GM21723 (cell line): Measurements from ENCODE around the gene FERMT3.

Source experiments
- ATAC-seq: cut with Tn5 transposase; IDR thresholded peaks from one replicate; pipeline ENCODE4 v1.9.1; 2021; ENCODE audit warnings: mild to moderate bottlenecking, moderate library complexity; ENCODE audit not compliant: unreplicated experiment

FERMT3 gene

DNA sequence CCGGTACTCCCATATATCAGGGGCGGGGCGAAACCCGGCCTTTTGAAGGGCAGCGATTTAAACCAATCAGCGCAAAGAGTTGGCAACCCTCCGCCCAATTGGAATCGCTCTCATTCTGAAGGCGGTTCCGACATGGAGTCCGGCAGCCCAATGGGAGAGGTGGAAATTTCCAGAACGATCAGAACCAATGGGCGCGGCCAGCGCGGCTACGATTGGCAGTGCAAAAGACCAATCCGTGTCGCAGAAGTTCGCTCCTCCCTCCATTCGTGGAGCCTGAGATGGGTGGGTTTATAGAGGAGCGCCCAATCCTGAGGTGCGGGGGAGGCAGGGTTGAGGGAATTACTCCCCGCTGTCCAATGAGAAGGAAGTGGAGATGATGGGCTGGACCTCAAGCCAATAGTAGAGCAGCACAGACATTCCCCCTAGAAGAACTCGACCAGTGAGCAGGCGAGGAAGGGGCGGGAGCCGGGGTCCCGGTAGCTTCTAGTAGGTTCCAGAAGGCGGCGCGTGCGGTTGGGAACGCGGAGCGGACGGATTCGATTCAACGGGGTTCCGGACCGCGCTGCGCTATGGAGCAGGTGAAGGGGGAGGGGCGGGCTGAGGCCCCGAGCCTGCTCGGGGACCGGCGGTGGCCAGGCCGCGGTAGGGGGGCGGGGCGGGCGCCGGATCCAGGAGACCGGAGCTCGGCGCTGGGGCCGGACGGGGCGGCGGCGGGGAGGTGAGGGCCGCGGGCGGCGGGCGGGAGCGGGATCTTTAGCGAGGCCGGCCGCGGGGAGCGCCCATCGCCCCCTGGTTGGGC is 20.6 kb upstream of the FERMT3 start, which contains the start of gene STIP1:
Gene STIP1, plus strand, starts transcription at position 479 of the 799 bp plus-strand sequence. Its CDS starts 91 bp downstream, at position 570.
- ATAC-seq, result peak; percentile 84

DNA sequence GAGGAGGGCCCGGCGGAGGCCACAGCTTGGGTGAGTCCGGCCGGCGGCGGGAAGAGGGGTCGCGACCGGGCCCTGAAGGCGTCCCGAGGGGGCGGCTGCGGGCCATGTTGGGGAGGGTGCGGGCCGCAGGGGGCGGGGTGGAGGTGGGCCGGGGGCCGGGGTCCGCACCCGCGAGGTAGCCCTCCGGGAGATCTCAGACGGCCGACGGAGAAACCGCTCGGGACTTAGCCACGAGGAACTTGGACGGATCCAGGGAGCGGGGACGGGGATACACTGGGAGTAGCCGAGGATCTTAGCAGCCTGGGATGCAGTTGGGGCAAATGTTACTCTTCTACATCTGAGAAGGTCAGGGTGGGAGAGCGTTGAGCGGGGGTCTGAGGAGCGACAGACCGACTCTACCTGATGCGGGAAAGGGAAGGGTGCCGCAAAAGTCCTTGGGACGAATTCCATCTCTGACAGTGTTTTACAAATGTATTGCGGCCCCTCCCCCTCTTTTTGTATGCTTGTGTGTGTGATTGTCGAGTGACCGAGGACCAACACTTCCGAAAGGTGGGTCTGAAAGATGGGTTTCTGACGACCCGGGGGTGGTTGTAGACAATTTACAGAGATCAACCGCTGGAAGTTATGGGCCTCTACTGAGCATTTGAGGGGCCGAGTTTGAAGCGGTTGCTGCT is 19.9 kb upstream of the FERMT3 start:
- ATAC-seq, result no peak

DNA sequence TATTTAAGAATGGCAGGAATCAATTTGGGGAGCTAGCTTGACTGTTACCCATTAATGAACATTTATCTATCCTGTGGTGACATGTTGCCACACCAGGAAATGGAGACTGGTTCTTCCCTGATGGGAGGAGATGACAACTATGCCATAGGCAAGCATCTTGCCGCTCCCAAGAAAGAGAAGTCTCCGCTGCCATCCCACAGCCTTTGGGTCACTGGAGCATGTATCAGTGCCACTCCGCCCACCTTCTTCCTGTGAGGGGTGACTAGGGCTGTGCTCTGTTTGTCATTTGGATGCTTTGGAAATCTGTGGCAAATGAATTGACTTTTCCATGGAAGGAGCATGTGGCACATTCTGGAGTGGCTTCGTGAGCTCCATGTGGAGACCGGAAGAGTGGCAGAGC is 14.1 kb upstream of the FERMT3 start:
- ATAC-seq, result no peak

DNA sequence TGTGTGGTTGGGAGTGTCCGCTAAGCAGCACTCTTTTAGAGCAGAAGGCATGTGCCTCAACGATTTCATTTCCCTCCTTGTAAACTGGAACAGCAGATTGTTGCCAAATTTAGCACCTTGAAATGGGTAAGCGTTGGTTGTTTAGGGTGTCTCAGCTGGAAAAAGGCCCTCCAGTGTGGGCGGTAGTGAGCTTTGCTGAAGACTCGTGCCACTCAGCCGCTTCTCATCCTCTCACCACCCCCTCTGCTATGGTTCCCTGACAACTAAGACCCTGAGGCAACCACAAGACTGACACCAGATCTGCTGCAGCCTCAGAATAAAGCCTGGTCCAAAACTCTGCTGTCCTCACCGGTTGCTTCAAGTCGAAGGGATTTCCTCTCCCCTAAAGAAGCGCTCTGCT is 9.9 kb upstream of the FERMT3 start:
- ATAC-seq, result no peak

DNA sequence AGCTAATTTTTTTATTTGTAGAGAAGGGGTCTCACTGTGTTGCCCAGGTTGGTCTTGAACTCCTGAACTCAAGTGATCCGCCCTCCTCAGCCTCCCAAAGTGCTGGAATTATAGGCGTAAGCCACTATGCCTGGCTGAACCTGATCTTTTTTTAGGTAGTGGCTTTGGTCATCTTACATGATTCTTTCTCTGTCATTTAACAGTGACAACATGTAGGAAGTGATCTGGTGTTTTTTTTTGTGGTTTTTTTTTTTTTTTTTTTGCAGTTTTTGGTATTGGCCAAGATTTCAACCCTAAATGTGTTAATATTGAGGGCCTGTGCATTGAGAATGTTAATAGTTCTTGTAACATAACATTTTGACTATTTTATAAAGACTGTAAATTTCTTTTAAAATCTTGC is 8.0 kb upstream of the FERMT3 start:
- ATAC-seq, result no peak

DNA sequence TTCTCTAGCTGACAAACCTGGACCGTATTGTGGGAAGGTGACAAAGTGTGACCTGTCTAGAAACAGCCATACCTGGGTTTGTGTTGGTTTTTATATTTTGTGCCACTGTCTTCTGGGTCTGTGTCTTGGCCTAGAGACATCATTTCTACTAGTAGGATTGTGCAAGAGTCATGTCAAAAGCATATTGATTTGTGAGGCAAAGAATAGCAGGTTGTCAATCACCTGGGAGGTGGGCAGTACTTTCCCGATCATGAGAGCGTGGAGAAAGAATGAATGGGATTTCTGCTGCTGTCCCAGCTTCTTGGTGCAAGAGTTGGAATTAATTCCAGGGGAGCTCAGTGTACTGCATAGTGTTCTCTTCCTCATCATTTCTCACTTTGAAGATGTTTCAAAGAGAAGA is 5.0 kb upstream of the FERMT3 start:
- no peak for ATAC-seq

DNA sequence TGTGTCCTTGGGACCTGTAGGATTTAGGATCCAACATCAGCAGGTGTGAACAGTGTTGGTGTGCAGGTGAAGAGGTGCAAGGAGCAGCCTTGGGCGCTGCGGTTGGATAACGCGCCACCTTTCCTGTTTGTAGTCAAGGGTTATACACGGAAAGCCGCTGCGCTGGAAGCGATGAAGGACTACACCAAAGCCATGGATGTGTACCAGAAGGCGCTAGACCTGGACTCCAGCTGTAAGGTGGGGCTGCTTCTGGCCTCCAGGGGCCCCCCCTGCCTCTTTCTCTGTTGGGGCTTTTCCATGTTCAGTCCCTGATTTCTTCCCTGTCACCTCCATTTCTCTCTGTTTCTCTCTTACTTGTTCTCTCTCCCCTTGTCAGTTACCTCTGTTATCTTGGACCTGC is 3.5 kb upstream of the FERMT3 start:
- no peak for ATAC-seq

DNA sequence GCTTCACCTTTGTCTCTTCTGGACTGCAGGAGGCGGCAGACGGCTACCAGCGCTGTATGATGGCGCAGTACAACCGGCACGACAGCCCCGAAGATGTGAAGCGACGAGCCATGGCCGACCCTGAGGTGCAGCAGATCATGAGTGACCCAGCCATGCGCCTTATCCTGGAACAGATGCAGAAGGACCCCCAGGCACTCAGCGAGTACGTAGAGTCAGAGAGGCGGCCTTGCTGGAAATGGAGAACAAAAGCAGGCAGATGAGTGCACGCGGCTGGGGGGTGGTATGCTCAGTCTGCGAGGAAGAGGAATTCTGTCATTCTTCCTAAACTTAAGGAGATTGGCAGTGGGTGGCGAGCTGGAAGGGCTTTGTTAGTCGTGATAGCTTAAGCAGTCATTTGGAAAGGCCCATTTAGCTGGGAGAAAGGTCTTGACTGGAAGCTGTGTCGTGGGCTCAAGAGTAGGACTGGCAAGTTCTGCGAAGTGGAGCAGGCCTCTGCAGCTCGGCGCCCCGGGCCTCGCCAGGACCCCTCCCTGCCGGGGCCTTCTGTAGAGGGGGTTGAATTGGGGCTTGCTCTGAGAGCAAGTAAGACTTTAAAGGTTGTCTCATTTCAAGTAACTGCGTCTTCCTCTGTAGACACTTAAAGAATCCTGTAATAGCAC is 3.0 kb upstream of the FERMT3 start:
- ATAC-seq, result no peak

DNA sequence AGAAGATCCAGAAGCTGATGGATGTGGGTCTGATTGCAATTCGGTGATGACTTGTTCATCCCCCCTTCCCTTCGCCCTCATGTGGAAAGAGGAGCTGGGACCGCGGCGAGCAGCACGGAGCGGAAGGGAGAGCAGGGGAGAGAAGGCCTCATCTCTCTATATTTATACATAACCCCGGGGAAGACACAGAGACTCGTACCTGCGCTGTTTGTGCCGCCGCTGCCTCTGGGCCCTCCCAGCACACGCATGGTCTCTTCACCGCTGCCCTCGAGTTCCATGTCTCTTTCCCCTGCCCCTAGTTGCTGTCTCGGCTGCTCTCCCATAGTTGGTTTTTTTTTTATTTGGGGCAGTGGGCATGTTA is 2.5 kb upstream of the FERMT3 start:
- no peak for ATAC-seq

DNA sequence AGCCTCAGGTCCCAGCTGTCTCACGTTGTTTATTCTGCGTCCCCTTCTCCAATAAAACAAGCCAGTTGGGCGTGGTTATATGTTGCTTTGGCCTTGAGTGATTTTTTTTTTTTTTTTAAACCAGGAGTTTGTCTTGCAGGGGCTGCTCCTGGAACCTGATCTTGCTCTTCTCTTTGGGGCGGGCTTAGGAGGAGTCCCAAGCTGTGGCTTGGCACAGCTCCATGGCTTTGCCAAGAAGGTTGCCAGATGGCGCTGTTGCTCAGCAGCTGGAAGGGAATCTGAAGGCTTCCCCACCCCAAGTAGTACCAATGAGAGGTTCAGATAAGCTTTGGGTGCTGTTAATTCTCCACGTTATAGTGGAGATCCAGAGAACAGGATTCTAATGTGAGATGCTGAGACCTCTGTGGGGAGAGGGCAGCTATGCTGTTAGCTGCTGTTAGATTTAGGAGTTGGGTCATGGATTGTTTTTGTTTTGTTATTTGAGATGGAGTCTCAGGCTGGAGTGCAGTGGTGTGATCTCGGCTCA is 2.0 kb upstream of the FERMT3 start:
- no peak for ATAC-seq

DNA sequence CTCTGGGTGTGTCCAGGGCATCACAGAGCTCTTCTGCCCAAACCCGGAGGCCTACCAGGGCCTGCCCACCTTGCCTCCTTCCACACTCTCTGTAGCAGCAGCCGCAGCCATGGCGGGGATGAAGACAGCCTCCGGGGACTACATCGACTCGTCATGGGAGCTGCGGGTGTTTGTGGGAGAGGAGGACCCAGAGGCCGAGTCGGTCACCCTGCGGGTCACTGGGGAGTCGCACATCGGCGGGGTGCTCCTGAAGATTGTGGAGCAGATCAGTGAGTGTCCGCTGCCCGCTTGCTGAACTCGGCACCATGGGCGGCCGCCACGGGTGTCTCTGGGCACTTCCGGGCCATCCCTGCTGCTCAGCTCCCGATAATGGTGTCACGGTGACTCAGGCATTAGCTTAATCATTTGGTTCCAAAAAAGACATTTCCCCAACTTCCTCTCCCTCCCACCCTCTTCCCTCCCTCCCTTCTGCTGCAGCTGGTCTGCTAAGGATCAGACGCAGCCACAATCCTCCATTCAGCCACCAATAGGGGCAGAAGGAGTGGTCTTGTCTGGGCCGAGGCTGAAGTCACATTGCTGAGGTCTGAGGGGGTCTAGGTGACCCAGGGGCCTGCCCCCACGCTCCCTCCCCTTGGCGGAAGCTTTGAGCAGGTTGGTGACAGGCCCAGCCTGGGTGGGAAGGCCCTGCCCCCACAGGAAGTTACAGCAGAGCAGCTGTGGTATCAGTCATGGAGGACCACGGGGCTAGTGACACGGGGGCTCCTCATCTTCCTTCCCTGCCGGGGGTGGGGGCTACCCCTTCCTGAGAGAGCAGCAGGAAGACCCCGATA is 950 bp downstream of the FERMT3 start:
- peak; percentile 58 for ATAC-seq

DNA sequence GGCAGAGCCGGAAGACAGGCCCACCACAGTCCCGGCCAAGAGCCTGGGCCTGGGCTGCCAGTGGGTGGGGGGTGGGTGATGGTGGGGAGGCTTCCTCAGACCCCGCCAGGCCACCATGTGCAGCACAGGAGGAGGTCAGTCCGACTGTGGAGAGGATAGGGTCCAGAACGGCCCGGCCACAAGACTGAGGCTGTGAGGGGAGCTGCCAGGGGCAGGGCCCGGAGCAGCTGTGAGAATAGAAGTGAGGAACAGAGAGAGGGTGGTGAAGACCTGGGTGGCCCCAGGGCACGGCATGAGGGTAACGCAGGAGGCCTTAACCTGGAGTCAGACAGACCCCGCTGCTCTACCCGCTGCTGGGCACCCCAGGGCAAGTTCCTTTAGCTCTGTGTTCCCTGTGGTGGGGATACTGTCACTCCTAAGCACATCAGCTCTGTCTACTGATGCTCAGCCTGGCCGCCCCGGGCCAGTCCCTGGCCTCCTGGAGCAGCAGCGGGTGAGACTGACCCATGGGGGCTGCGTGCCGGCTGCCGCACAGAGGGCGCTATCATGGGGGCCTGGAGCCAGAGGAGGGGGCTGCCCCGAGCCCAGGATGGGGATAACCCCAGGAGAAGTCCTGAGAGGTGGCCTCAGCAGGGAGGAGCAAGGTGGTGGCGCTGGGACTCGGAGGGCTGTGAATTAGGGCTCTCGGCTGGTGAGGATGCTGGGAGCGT is 1.7 kb downstream of the FERMT3 start:
- ATAC-seq, result no peak

DNA sequence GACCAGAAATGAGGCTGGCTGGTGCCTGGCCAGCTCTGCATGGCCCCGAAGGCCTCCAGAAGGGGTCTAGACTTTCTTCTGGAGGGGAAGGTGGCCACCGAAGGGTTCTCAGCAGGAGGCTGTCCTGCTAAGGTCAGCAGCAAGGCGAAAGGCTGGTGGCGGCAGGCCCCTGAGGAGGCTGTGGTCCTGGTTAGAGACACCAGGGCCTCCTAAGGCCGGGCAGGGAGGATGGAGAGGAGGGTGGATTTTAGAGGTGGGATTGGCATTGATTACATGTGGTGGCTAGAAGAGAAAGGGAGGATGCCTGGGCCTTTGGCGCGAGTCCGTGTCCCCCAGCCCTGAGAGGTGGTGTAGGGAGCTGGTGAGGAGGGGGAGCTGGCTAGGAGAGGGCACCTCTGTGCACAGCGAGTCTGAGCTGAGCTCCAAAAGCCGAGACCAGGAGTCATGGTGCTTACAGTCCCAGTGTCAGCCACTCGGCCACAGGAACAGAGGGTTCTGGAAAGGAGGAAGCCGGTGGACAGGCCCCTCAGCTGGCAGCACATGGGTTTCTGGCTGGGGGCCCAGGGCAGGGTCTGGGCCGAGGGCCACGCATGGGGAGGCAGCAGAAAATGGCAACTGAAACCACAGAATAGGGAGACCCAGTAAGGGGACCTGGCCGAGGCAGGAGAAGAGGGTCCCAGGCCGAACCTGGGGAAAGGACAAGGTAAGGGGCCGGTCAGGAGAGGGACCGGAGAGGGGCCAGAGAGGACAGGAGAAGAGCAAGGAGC is 2.5 kb downstream of the FERMT3 start:
- ATAC-seq, result no peak

DNA sequence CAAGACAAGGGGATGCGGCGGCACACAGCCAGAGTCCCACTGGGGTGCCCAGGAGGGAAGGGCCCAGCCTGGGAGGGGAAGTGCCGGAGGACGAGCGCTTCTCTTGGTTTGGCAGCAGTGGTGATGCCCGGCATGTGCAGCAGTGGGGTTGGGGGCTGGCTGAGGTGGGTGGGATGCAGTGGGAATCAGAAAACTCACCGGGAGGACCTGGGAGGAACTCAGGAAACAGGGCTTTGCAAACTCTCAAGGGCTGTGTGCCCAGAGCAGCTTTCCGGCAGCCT is 3.0 kb downstream of the FERMT3 start:
- ATAC-seq, result no peak

DNA sequence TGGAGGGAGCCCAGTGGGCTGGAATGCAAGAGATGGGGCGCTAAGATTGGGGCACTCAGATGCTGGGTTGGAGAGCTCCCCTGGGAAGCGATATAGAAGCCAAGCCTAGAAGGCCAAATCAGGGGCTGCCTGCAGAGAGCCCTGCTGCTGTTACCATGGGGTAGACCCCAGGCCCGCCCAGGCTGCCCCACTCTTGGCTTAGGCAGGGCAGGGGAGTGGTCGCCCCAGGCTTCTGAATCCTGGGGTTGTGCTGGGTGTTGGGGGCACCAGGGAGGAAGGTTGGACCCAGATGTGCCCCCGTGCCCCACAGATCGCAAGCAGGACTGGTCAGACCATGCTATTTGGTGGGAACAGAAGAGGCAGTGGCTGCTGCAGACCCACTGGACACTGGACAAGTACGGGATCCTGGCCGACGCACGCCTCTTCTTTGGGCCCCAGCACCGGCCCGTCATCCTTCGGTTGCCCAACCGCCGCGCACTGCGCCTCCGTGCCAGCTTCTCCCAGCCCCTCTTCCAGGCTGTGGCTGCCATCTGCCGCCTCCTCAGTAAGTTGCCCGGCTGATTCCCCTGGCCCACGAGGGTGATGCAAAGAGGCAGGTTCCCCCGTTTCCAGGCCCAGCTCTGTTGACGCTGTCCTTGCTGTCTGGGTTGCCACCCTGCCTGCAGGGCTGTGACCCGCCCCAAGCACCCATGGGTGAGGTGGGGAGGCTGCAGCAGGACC is 3.9 kb downstream of the FERMT3 start:
- no peak for ATAC-seq

DNA sequence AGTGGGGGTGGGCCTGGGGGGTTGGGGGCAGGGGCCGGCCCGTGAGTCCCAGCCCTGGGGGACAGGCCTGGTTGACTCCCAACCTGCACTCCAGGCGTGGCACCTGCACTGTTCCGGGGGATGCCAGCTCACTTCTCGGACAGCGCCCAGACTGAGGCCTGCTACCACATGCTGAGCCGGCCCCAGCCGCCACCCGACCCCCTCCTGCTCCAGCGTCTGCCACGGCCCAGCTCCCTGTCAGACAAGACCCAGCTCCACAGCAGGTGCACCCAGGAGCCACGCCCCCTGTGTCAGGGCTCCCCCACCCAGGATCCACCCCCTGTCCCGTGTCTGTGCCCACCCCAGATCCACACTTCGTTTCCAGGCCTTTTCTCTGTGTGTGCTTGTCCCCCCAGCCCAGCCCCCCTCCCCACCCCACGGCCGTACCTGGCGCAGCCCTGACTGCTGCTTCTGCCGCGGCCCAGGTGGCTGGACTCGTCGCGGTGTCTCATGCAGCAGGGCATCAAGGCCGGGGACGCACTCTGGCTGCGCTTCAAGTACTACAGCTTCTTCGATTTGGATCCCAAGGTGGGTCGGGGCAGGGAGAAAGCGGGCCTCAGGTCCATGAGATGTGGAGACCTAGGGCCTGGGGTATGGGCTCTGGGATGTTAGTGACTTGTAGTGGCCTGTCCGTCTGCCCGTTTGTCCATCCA is 4.8 kb downstream of the FERMT3 start:
- ATAC-seq, result no peak

DNA sequence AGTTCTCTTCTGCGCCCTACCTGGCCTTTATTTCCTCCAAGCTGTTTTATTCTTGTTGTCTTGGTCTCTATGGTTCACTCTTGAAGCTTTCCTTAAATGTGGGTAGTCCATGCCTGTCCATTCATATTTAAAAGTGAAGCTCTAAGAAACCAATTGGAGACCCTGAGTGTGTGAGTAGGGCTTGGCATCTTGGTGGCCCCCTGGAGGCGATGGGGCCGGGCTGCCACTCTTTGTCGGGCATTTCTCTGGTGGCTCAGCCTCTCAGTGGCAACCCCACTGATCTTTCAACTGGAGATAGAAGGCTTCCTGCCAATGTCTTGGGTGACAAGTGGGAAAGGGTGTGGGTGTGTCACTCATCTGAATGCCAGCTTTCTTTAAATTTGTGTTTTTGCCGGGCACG is 10.4 kb downstream of the FERMT3 start:
- no peak for ATAC-seq

DNA sequence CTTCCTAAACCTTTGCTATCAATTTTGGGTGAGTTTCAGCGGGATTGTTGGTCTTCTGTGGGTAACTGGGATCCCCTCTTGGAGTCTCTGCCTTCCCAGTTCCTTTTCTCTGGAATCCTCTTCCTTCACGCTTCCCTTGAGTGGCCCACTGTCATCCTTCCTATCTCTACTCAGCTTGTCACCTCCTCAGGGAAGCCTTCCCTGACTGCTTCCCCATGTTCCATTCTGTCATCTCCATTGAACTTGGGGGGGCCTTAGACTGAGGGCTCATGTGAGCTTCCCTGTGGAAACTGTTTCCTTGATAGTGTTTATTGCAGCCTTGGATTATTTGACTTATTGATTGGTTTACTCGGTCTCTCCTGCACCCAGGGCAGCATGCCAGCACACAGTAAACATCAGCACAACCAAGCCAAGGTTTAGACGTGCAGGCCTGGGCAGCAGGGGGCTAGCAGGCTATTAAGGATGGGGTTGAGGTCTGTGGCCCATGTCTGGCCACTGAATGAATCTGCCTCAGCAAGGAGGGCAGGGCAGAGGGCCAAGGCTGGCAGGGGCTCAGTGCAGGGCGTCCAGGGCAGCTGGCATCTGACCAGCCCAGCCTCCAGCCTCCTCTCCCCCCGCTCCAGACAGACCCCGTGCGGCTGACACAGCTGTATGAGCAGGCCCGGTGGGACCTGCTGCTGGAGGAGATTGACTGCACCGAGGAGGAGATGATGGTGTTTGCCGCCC is 12.3 kb downstream of the FERMT3 start:
- no peak for ATAC-seq
